NCI-H1105 (cell line): ENCODE results near the gene AK4.
"Not testable (repeated sequence)": the region's sequence is repeated elsewhere in the genome, so short reads cannot be mapped to it uniquely, and the experiment has no call there.

Source experiments
- DNase-seq: peaks from one replicate; lab custom pipeline; 2025; lab: John Stamatoyannopoulos, UW

The AK4 gene

DNA sequence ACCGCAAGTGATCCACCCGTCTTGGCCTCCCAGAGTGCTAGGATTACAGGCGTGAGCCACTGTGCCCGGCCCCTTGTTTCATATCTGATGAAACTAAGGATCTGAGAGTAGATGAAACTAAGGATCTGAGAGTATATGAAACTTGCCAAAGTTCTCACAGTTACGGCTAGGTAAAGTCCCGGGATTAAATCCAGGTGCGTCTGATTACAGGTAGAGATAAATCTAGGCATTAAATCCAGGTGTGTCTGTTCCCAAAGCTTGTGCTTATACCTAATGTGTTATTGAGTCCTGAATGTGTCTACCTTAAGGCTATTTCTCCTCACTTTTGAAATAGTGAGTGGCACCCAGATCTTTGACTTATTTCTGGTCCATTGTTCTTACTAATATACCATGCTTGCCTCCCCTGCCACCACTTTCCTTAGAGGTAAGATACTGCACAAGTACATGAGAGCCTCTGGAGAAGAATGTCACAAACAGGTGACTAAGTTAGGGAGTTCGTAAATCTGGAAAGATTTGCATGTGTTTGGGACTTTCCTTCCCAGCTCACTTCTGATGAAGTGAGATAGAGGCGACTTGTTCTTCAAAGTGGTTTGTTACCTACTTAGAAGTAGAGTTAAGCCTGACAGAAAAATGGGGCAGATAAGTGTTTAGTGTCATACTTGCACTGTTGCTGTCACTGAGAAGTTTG is 66.5 kb downstream of the AK4 start:
- no peak for DNase-seq

GRCh38 chr1:65216989-65217388 is 69.0 kb downstream of the AK4 start:
- no peak for DNase-seq

GRCh38 chr1:65221638-65222339 is 73.8 kb downstream of the AK4 start:
- no peak for DNase-seq

- DNase-seq, result no peak
Measured at GRCh38 chr1:65222340-65222940, 74.4 kb downstream of the AK4 start.

GRCh38 chr1:65224681-65225091 is 76.7 kb downstream of the AK4 start:
- no peak for DNase-seq

DNA sequence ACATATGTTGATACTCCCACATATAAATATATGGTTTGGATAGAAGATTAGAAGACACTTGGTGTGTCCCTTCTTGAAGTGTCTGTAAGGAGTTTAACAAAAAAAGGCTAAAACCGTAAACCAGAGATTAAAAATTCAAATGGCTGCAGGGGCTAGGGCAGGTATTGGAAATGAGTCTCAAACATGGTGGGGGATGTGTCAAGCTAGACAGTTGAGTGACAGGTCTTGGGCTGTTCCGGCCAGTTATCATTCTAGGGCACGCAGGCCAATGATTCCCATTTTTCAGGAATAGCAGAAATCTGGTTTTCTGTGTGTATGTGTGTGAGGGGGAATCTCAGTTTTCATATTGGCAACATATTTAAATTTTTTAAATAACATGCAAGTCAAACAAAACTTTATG is 77.2 kb downstream of the AK4 start:
- DNase-seq, result no peak

DNA sequence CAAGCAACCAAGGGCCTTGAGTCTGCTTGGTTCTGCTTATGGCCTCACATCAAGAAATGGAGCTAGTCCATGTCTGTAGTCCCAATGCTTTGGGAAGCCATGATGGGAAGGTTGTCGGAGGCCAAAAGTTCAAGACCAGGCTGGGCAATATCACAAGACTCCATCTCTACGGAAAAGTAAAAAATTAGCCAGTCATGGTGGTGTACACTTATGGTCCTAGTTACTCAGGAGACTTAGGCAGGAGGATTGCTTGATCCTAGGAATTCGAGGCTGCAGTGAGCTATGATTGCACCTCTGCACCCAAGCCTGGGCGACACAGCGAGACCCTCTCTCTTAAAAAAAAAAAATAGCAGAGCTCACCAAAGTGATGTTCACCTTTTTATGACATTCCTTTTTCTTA is 81.2 kb downstream of the AK4 start:
- DNase-seq, result no peak

DNA sequence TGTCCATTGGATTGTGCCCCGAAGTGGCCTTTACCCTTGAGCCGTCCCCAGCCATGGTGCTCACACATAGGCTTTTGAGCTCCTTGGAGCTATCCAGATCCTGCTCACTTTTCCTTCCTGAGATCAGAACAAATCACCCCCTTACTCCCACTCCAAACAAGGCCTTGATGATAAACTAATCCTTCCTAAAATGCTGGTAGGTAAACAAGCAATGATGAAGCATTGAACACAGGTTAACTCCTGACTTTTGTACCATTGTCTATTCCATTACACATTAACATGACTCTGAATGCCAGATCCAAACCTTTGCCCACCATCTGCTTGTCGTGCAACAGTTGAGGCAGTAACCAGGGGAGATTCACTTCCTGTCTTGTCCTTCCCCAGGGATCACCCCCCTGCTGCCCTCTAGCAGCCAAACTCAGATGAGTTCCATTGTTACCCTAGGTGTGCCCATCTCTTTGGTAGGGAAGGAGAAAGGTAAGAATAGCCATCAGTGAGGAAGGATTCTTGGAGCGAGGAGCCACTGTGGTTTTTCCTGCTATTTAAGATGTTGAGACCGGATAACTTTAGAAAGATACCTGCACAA is 81.8 kb downstream of the AK4 start:
- no peak for DNase-seq

GRCh38 chr1:65230731-65231481 is 82.9 kb downstream of the AK4 start:
- DNase-seq, result no peak

DNA sequence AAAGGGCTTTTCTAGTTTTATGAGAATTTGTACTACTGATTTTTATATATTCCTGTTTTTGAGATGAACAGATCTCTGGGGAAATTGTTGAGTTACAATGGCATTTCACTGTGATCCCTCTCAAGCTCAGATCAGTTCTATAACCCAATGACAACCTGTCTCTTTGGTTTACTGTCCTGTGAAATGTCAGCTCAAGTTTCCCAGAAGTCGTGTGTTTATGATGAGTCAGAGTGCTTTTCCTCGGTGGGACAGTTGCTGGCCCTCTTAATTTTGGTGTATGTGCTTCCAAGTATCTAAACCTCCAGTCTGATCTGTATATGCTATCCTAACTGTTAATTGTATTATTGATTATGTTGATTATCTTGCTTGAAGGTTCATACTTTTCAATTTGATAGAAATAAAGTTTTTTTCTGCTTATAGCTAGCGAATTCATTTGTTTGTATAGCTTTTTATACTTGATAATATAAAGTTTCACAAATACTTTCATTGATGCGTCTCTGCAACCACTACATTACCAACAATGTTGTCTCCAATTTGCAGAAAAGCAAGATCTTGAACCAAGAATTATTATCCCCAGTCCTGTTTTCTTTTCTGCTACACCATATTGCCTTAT is 83.8 kb downstream of the AK4 start:
- DNase-seq, result no peak

- DNase-seq, result no peak
Measured at GRCh38 chr1:65232461-65232990, 84.5 kb downstream of the AK4 start.

DNA sequence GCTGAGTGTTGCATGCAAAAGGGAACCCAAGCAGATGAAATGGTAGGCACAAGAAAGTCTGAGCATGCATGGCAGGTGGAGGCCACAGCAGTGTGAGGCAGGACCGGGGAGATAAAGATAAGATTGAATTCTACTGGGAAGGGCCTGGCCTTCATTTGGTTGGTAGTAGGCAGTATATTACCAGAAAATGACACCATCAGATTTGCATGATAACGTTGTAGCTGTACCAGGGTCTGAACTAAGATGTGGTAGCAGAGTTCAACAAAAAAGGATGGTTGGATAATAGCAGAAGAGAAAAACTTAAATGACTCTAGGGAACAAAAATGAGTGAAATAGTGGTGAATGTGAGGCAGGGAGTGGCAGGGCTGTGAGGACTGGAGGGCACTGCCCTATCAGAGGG is 85.8 kb downstream of the AK4 start:
- DNase-seq, result no peak

DNA sequence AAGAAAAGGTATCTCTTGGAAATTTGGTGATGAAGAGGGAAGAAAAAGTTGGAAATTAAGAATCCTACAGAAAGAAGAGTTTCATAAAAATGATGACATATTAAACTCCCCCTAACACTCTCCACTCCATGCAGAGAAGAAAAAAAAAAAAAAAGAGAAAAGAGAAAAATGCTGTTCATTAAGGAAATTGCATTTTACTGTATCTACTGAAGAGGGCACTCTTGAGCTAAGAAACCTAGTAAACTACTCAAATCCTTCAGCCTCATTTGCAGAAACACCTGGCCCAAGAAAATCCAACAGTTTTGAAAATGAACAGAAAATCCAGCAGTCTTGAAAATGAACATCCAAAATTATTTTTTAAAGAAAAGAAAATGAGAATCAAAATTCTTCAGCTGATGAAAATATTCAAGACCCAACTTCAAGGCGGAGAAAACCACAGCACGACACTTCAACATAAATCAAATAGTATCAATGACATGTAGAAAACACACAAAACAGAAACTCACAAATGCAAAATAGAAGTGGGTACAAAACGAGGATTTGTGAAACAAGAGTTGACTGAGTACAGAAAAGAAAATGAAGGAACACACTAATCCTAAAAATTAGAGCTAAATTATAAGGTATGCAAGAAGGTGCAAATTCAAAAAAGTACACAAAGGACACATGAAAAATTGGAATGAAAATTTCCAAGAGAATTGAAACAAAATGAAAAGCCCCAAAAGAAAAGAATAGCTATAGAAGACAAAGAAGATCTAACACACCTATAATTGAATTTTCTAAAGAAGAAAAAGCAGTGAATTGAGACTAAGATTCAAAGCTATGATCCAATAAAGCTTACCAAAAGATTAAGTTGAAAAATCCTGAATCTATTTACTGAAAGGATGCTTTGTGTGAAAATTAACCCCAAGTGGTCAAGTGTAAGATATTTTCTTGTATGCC is 88.1 kb downstream of the AK4 start:
- peak; percentile 51 for DNase-seq

- not testable (repeated sequence) for DNase-seq
Measured at GRCh38 chr1:65237088-65237487, 89.1 kb downstream of the AK4 start.

DNA sequence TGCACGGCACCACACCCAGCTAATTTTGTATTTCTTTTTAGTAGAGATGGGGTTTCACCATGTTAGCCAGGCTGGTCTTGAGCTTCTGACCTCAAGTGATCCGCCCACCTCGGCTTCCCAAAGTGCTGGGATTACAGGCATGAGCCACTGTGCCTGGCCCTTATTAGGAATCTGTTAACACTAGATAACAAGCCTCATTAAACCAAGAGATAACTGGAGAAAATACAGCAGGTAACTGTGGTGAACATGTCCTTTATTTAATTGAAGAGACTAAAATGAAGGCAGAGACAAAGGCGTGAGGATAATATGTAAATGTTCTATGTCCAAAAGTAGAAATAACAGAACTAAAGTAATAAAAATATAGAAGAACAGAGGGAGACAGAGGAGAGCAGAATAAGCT is 89.5 kb downstream of the AK4 start:
- DNase-seq, result no peak

- DNase-seq, result no peak
Measured at GRCh38 chr1:65238010-65238409, 90.0 kb downstream of the AK4 start.

GRCh38 chr1:65243491-65243890 is 95.5 kb downstream of the AK4 start:
- no peak for DNase-seq

DNA sequence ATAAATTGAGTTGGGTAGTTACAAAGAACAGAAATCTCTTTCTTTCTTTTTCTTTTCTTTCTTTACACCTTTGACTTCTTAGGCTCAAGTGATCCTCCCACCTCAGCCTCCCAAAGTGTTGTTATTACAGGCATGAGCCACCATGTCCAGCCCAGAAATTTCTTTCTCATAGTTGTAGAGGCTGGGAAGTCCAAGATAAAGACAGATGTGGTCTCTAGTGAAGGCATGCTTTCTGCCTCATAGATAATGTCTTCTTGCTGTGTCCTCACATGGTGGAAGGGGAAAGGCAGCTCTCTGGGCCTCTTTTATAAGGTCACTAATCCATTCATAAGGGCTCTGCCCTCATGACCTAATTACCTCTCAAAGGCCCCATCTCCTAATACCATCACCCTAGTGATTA is 97.3 kb downstream of the AK4 start:
- DNase-seq, result no peak

- no peak for DNase-seq
Measured at GRCh38 chr1:65247419-65248359, 99.7 kb downstream of the AK4 start.
